Measurements from ENCODE around the gene TOMM22. TPM values are rescaled to one million over a fixed set of nuclear protein-coding genes. Genes with fewer than 3 reads are reported as not detected.

TOMM22 gene
- total RNA-seq, 4 donors from 2014 or later: 33.4 to 48.4 (median 40.0) TPM

- no peak for TF ChIP-seq CTCF (IDR thresholded peaks at IDR 0.05)
- ATAC-seq (ENCODE audit: low FRiP score) (no peak), DNase-seq (ENCODE audit: low spot score) (no peak)
Observed at GRCh38 chr22:38728871-38729796, 47.4 kb downstream of the TOMM22 start.

DNA sequence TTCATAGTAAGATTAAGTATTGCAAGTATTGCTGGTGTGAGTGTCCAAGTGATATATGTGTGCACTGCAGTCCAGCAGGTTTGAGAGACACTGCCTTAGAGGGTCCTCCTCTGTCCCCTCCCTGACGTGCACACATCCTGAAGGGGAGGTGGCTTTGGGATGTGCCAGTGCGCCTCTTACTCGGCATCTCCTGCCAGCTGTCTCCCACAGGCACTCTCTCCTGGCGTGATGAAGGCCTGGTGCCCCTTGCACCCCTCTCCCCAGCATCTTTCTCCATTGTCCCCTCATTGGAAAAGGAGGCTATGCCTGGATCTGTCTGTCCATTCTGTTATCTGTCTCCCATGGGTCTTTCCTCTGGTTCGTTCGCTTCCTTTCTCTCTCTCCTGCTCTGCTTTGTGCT lies 48.2 kb downstream of the TOMM22 start:
- DNase-seq (ENCODE audit: low spot score): no peak
- ATAC-seq (ENCODE audit: low FRiP score): no peak
- no peak for TF ChIP-seq CTCF (IDR thresholded peaks at IDR 0.05)

DNA sequence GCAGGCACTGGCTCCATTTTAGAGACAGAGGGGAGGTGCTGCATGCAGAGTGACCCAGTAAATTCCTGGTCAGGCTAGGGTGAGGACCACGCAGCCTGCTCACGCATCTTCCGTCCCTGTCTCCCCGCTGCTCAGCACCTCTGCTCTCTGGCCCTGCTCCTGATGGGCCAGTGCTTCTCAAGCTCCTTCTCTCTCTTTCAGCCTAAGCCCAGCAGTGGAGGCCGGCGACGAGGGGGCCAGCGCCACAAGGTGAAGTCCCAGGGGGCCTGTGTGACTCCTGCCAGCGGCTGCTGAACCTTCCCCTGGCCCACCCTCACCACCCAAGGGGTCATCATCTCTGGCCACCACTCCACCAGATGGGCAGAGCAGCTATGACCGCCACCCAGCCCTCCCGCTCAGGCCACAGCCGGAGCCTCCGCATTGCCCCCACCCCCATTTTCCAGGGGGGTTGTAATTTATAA lies 48.7 kb downstream of the TOMM22 start:
- no peak for ATAC-seq (ENCODE audit: low FRiP score)
- no peak for TF ChIP-seq CTCF (IDR thresholded peaks at IDR 0.05)
- DNase-seq (ENCODE audit: low spot score): no peak

- TF ChIP-seq CTCF (IDR thresholded peaks at IDR 0.05): no peak
- DNase-seq (ENCODE audit: low spot score) (no peak), ATAC-seq (ENCODE audit: low FRiP score) (no peak)
Observed at GRCh38 chr22:38731703-38732161, 50.0 kb downstream of the TOMM22 start.

GRCh38 chr22:38732251-38732815 lies 50.6 kb downstream of the TOMM22 start:
- no peak for TF ChIP-seq CTCF (IDR thresholded peaks at IDR 0.05)
- ATAC-seq (ENCODE audit: low FRiP score) (no peak), DNase-seq (ENCODE audit: low spot score) (no peak)

GRCh38 chr22:38733329-38733723 lies 51.6 kb downstream of the TOMM22 start:
- ATAC-seq (ENCODE audit: low FRiP score): peak; percentile 34
- no peak for DNase-seq (ENCODE audit: low spot score)
- TF ChIP-seq CTCF (IDR thresholded peaks at IDR 0.05): peak in 1 of 3 donors; percentile 25
